GM21526 (cell line): ENCODE data around the gene SREBF1.

ENCODE experiments used
- ATAC-seq: cut with Tn5 transposase; IDR thresholded peaks from one replicate; pipeline ENCODE4 v1.9.1; 2021; ENCODE audit warnings: moderate library complexity; ENCODE audit not compliant: unreplicated experiment, low FRiP score

The SREBF1 gene

GRCh38 chr17:17784657-17785267, 52.0 kb downstream of the SREBF1 start:
- no peak for ATAC-seq

GRCh38 chr17:17783825-17784656, 52.7 kb downstream of the SREBF1 start:
- no peak for ATAC-seq

- no peak for ATAC-seq
These were observed 53.5 kb downstream of the SREBF1 start for GRCh38 chr17:17783116-17783824.

GRCh38 chr17:17782523-17783115, 54.2 kb downstream of the SREBF1 start:
- no peak for ATAC-seq

- ATAC-seq, result no peak
These were observed 54.9 kb downstream of the SREBF1 start for GRCh38 chr17:17781591-17782496.

GRCh38 chr17:17780922-17781590, 55.7 kb downstream of the SREBF1 start:
- no peak for ATAC-seq

GRCh38 chr17:17779015-17779611, 57.7 kb downstream of the SREBF1 start:
- ATAC-seq, result no peak

GRCh38 chr17:17778308-17779014, 58.3 kb downstream of the SREBF1 start:
- no peak for ATAC-seq

- no peak for ATAC-seq
These were observed 59.9 kb downstream of the SREBF1 start for GRCh38 chr17:17776889-17777288.

- no peak for ATAC-seq
These were observed 62.5 kb downstream of the SREBF1 start for GRCh38 chr17:17774009-17774881.

- no peak for ATAC-seq
These were observed 64.6 kb downstream of the SREBF1 start for GRCh38 chr17:17772231-17772630.

GRCh38 chr17:17771498-17772201, 65.1 kb downstream of the SREBF1 start:
- no peak for ATAC-seq

GRCh38 chr17:17770632-17771044, 66.1 kb downstream of the SREBF1 start:
- ATAC-seq, result no peak

GRCh38 chr17:17769869-17770631, 66.7 kb downstream of the SREBF1 start:
- no peak for ATAC-seq

GRCh38 chr17:17768424-17769088, 68.2 kb downstream of the SREBF1 start:
- ATAC-seq, result no peak
